H9 (cell line): ENCODE results near the gene KIF12. TPM values are rescaled to one million over a fixed set of nuclear protein-coding genes. Genes with fewer than 3 reads are reported as not detected.

Experiments
- DNase-seq: peaks from one replicate; pipeline ENCODE4 v3.0.0-alpha.2; 2017
- H2AFZ ChIP-seq: one replicate; pipeline ENCODE4 v1.6.1; 2013; ENCODE audit warnings: mild to moderate bottlenecking, low read length, control low read depth, moderate library complexity
- H2AK5ac ChIP-seq: 2 replicates; pipeline ENCODE4 v1.6.1; 2013; ENCODE audit warnings: low read length, control low read depth, mixed read lengths; ENCODE audit not compliant: insufficient read length
- H2BK120ac ChIP-seq: one replicate; pipeline ENCODE4 v1.6.1; 2013; ENCODE audit warnings: low read depth, mild to moderate bottlenecking, low read length, control low read depth, inconsistent platforms; ENCODE audit not compliant: poor library complexity, severe bottlenecking
- H2BK12ac ChIP-seq: 2 replicates; pipeline ENCODE4 v1.6.1; 2013; ENCODE audit warnings: low read length, control low read depth, mixed read lengths, low read depth; ENCODE audit not compliant: insufficient read length
- H2BK15ac ChIP-seq: 2 replicates; pipeline ENCODE4 v1.6.1; 2013; ENCODE audit warnings: low read depth, low read length, control low read depth
- H2BK20ac ChIP-seq: one replicate; pipeline ENCODE4 v1.6.1; 2013; ENCODE audit warnings: low read depth, mild to moderate bottlenecking, low read length, control low read depth, inconsistent platforms; ENCODE audit not compliant: poor library complexity, severe bottlenecking
- H2BK5ac ChIP-seq: 2 replicates; pipeline ENCODE4 v1.6.1; 2013; ENCODE audit warnings: low read length, control low read depth, mixed read lengths; ENCODE audit not compliant: insufficient read length
- H3K14ac ChIP-seq: 2 replicates; pipeline ENCODE4 v1.6.1; 2013; ENCODE audit warnings: low read length, control low read depth; ENCODE audit not compliant: insufficient read depth
- H3K18ac ChIP-seq: 2 replicates; pipeline ENCODE4 v1.6.1; 2013; ENCODE audit warnings: low read depth, mild to moderate bottlenecking, mixed read lengths, low read length, control low read depth; ENCODE audit not compliant: insufficient read length
- H3K23ac ChIP-seq: 2 replicates; pipeline ENCODE4 v1.6.1; 2013; ENCODE audit warnings: low read length, control low read depth, mixed read lengths, low read depth; ENCODE audit not compliant: insufficient read length
- H3K23me2 ChIP-seq: 2 replicates; pipeline ENCODE4 v1.6.1; 2013; ENCODE audit warnings: low read depth, mild to moderate bottlenecking, mixed read lengths, low read length, control low read depth; ENCODE audit not compliant: insufficient read length, poor library complexity, severe bottlenecking
- H3K27ac ChIP-seq: 2 replicates; pipeline ENCODE4 v1.5.1; 2013; ENCODE audit warnings: low read length, control low read depth, mixed read lengths, low read depth; ENCODE audit not compliant: insufficient read length
- H3K27me3 ChIP-seq: 2 replicates; pipeline ENCODE4 v1.6.1; 2013; ENCODE audit warnings: low read length, control low read depth, inconsistent platforms; ENCODE audit not compliant: insufficient read depth
- H3K4ac ChIP-seq: 2 replicates; pipeline ENCODE4 v1.6.1; 2013; ENCODE audit warnings: low read depth, mild to moderate bottlenecking, control low read depth, inconsistent platforms, low read length, moderate library complexity
- H3K4me1 ChIP-seq: 2 replicates; pipeline ENCODE4 v1.6.1; 2013; ENCODE audit warnings: low read length, control low read depth, inconsistent platforms; ENCODE audit not compliant: insufficient read depth
- H3K4me2 ChIP-seq: 2 replicates; pipeline ENCODE4 v1.6.1; 2013; ENCODE audit warnings: low read length, control low read depth, mixed read lengths; ENCODE audit not compliant: insufficient read length, insufficient read depth
- H3K56ac ChIP-seq: 2 replicates; pipeline ENCODE4 v1.6.1; 2013; ENCODE audit warnings: low read depth, mild to moderate bottlenecking, mixed read lengths, low read length, control low read depth; ENCODE audit not compliant: insufficient read length
- H3K79me1 ChIP-seq: 2 replicates; pipeline ENCODE4 v1.6.1; 2013; ENCODE audit warnings: low read depth, mild to moderate bottlenecking, moderate library complexity, low read length, control low read depth, inconsistent platforms; ENCODE audit not compliant: insufficient read depth, poor library complexity, severe bottlenecking
- H3K79me2 ChIP-seq: 2 replicates; pipeline ENCODE4 v1.6.1; 2013; ENCODE audit warnings: low read length, control low read depth, inconsistent platforms; ENCODE audit not compliant: insufficient read depth
- H3K9ac ChIP-seq: 2 replicates; pipeline ENCODE4 v1.6.1; 2013; ENCODE audit warnings: low read length, control low read depth, mixed read lengths; ENCODE audit not compliant: insufficient read length; ENCODE audit errors: extremely low read depth
- H3K9me3 ChIP-seq: one replicate; pipeline ENCODE4 v1.6.1; 2013; ENCODE audit warnings: low read depth, low read length, inconsistent platforms; ENCODE audit not compliant: control insufficient read depth
- H3T11ph ChIP-seq: one replicate; pipeline ENCODE4 v1.6.1; 2013; ENCODE audit warnings: mild to moderate bottlenecking, low read length, control low read depth, inconsistent platforms
- H4K20me1 ChIP-seq: one replicate; pipeline ENCODE4 v1.6.1; 2013; ENCODE audit not compliant: control insufficient read depth, insufficient read length, insufficient read depth
- H4K5ac ChIP-seq: 2 replicates; pipeline ENCODE4 v1.6.1; 2013; ENCODE audit warnings: low read depth, mild to moderate bottlenecking, mixed read lengths, low read length, control low read depth; ENCODE audit not compliant: insufficient read length
- H4K8ac ChIP-seq: replicated peaks from 2 replicates; pipeline ENCODE4 v1.6.1; 2013; ENCODE audit warnings: low read length, control low read depth, mixed read lengths, low read depth; ENCODE audit not compliant: insufficient read length
- H4K91ac ChIP-seq: 2 replicates; pipeline ENCODE4 v1.6.1; 2013; ENCODE audit warnings: low read depth, mild to moderate bottlenecking, moderate library complexity, mixed read lengths, low read length, control low read depth; ENCODE audit not compliant: insufficient read length
- H3K27ac Mint-ChIP-seq, 3 experiments: 2 replicates in 2 of 3; 3 replicates in 1 of 3; pipeline ENCODE4 v1.8.0; 2020 to 2021; ENCODE audit warnings: mixed read lengths in 3 of 3, mild to moderate bottlenecking in 1 of 3, moderate library complexity in 1 of 3
- H3K27me3 Mint-ChIP-seq: 2 replicates; pipeline ENCODE4 v1.8.0; 2021; ENCODE audit warnings: low read depth, mild to moderate bottlenecking, moderate library complexity, mixed read lengths
- H3K36me3 Mint-ChIP-seq, 3 experiments: 2 replicates in 2 of 3; 3 replicates in 1 of 3; pipeline ENCODE4 v1.8.0; 2020 to 2021; ENCODE audit warnings: low read depth in 3 of 3, mixed read lengths in 3 of 3; ENCODE audit not compliant: insufficient read depth in 1 of 3
- H3K4me1 Mint-ChIP-seq, 2 experiments: 2 replicates each; pipeline ENCODE4 v1.8.0; 2020; ENCODE audit warnings: mixed read lengths in 2 of 2
- H3K4me3 Mint-ChIP-seq, 2 experiments: 2 replicates in 1 of 2; 3 replicates in 1 of 2; pipeline ENCODE4 v1.8.0; 2020 to 2021; ENCODE audit warnings: mild to moderate bottlenecking in 2 of 2, mixed read lengths in 2 of 2, moderate library complexity in 1 of 2
- H3K9me3 Mint-ChIP-seq, 2 experiments: 2 replicates in 1 of 2; 3 replicates in 1 of 2; pipeline ENCODE4 v1.8.0; 2020; ENCODE audit warnings: mild to moderate bottlenecking in 2 of 2, mixed read lengths in 2 of 2, moderate library complexity in 1 of 2
- CTCF ChIP-seq: fragments of 200-600 bp; sonication (generic); conservative IDR thresholded peaks from 3 replicates; pipeline ENCODE4 v1.8.0; 2021; ENCODE audit warnings: antibody characterized with exemption, mild to moderate bottlenecking
- WGBS: extraction: QIAGEN DNeasy Blood & Tissue Kit; methylation state at CpG from one replicate; pipeline ENCODE4 v1.1.7; 2013; ENCODE audit warnings: missing lambda C conversion rate, low lambda C conversion rate, mixed read lengths; ENCODE audit not compliant: insufficient read length; ENCODE audit errors: extremely low coverage; 5-methylcytosine and 5-hydroxymethylcytosine counted together
- total RNA-seq: library from RNA; stranded (reverse); gene quantifications from 2 replicates; pipeline ENCODE4 v1.2.1, GENCODE V29; 2021

The KIF12 gene
- total RNA-seq, 1 experiment from 2014 or later, result 3.3 TPM

- H3T11ph ChIP-seq, result no peak overlapping the region
- TF ChIP-seq CTCF, result no peak
Observed at GRCh38 chr9:114060070-114060469, 39.0 kb downstream of the KIF12 start.

More at GRCh38 chr9:114060070-114060469, 39.0 kb downstream of the KIF12 start:
- peaks cover 0 to 17% (median 3%) of the 10 kb centered on the region in 3 experiments; a peak in 4 of 7 replicates for H3K36me3 Mint-ChIP-seq
- Histone ChIP-seq H3K4me1 (no peaks in the 10 kb centered on the region), H2AK5ac (no peak overlapping the region), H3K23ac (no peak overlapping the region), H4K91ac (no peak overlapping the region), H2BK20ac (no peak overlapping the region), H3K79me2 (no peaks in the 10 kb centered on the region), H3K14ac (no peak overlapping the region; the same call in 1 of the 2 replicates), H3K27ac (no peak overlapping the region), H2BK12ac (no peak overlapping the region), H2BK120ac (no peak overlapping the region), H3K18ac (no peak overlapping the region), H2BK15ac (no peak overlapping the region), H3K79me1 (no peaks in the 10 kb centered on the region), H3K56ac (no peak overlapping the region), H3K4ac (no peak overlapping the region), H4K20me1 (no peaks in the 10 kb centered on the region), H3K4me2 (no peak overlapping the region), H4K8ac (no peak overlapping the region), H3K23me2 (no peaks in the 10 kb centered on the region), H3K27me3 (no peaks in the 10 kb centered on the region), H2BK5ac (no peak overlapping the region), H3K9ac (no peak overlapping the region), H4K5ac (no peak overlapping the region), H2AFZ (no peak overlapping the region), H3K9me3 (no peaks in the 10 kb centered on the region)
- peaks cover 2 to 11% of the 10 kb centered on the region in 2 experiments for H3K4me1 Mint-ChIP-seq
- no peak for DNase-seq
- no peak overlapping the region for H3K27ac Mint-ChIP-seq
- no peaks in the 10 kb centered on the region; a peak in 1 of 5 replicates for H3K9me3 Mint-ChIP-seq
- H3K27me3 Mint-ChIP-seq, result peaks cover 8% of the 10 kb centered on the region; the same call in 1 of the 2 replicates
- WGBS, result no CpG with 5 or more reads among the region's 8 CpGs
- H3K4me3 Mint-ChIP-seq, result no peak overlapping the region
